Activated CD4-positive, alpha-beta T cell treated with anti-CD3 and anti-CD28 coated beads, Interleukin-10, Interleukin-2, amounts not matched to agents 100 ng/mL and 50 ng/mL, durations not matched to agents 16 hours and 8 hours (primary cell): ENCODE results near the gene EDARADD.

Source experiments
- DNase-seq: peaks from one replicate; pipeline ENCODE4 v3.0.0-alpha.2; 2020

EDARADD gene

DNA sequence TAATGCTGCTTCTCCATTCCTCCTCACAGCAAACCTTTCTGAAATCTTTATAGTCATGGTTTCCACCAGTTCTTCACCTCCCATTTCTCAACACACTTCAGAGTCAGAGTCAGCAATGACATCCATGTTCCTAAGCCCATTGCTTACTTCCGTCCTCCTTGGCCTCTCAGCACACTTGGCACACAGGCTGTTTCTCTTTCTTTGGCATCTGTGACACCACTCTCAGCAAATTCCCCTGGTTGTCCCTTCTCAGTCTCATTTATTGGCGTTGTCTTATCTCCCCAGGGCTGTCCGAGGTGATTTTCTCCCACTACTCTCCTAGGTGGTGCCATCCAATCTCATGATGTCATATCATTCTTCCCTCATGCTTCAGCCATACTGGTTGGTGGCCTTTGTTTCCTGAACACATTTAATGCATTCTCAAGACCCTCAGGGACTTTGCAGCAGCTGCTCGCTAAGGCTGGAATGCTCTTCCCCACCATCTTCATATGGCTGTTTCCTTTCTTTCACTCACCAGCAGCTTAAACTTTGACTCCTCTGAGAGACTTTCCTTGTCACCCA, 126.4 kb downstream of the EDARADD start:
- DNase-seq, result no peak

DNA sequence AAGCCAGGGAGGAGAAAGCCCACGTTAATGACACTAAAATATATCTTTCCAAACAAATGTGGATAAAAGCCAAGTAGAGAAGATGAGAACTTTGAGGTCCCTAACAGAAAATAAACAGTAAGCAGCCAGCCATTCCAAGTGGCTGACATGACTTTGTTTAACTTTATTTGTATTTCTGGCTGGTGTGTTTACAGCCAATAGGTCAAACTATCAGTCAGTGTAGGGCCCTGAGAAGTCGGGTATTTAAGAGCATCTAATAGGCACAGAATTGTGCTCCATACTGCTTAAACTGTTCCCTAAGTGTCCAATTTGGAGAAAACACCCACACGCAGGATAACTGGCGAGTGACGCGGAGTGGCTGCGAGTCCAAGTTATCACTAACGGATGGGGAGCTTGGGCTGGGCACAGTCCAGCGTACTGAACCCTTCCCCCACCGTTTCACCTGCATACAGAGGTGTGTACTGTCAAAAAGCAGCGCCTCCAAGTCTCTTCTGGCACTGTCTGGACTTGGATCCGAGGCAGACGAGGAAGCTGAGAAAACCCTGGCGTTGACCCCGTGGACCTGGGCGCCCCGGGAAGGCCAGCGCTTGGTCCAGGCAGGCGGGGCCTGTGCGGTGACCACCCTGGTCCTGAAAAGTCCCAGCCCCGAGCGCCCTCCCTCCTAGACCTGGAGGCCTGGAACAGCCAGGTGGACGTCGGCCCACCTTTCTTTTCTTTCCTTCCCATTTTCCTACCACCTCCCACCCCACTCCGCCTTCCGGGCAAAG, 129.0 kb downstream of the EDARADD start:
- DNase-seq, result no peak

DNA sequence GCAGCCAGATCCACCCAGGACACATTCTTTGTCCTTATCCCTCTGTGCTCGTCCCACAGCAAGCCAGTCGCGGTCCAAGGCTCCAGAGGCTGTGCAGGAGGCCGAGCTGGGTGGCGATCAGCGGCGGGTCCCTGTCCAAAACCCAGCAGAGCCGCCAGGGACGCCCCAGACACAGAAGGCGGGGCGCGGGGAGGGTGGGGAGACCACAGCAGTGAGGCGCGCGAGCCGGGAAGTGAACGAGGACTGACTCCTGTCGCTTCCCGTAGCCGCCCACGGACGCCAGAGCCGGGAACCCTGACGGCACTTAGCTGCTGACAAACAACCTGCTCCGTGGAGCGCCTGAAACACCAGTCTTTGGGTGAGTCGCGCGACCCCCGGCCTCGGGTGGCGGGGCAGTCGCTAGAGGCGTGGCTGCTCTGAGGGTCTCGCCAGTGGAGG, 129.6 kb downstream of the EDARADD start, which contains the start of gene LGALS8:
Gene LGALS8 (plus strand): TSS at position 279 of the 438 bp plus-strand sequence. CDS start 2,089 bp downstream, outside the sequence.
- peak; percentile 89 for DNase-seq

DNA sequence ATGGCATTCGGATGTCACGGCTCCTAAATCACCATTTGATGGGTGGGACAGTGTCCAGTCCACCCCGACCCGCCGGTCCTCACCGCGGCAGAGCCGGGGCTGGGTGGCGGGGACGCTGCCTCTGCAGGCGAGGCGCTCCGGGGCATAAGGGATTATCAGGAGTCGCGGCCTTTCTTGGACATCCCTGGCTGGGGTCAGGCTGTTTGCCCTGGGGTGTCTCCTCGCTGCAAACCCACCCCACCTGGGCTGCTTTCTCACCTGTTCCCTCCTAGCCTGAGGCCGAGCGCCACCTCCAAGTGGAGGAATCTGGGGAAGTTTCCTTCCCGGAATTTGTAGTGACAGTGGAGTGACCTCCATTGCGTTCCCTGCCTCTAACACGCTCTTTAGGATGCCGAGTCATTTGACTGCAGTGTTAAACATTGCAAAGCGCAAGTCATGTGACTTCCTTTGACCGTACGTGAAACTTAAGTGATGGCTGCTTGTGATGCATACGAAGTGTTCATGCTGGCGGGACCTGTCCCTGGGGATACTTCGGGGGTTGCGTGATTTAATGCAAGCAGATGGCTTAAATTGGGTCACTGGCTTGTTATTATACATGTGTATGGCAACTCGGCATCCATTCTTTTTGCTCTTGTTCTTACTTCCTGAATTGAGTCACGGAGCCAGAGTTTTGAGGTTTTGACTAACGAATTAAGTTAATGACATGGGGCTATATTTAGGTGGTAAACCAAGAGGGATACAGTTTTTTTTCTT, 130.2 kb downstream of the EDARADD start:
- peak; percentile 85 for DNase-seq

GRCh38 chr1:236524895-236525184, 130.8 kb downstream of the EDARADD start:
- no peak for DNase-seq

DNA sequence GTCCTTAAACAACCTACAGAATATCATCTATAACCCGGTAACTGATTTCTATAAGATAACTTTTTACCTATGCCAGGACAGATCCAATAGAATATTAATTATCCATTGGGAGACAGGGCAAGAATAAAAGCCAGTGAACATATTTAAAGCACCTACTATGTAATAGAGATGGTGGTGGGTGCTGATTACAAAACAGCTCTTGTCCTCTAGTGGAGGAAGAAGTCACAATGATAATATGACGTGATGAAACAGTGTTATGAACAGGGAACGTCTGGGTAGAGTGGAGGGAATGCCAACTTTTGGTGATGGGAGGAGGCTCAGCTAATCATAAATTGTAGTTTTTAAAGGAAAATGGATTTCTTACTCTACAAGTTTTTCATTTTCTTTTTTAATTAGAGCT, 132.0 kb downstream of the EDARADD start:
- DNase-seq, result no peak

GRCh38 chr1:236530286-236530685, 136.2 kb downstream of the EDARADD start:
- DNase-seq, result no peak

GRCh38 chr1:236530959-236531358, 136.9 kb downstream of the EDARADD start:
- no peak for DNase-seq

DNA sequence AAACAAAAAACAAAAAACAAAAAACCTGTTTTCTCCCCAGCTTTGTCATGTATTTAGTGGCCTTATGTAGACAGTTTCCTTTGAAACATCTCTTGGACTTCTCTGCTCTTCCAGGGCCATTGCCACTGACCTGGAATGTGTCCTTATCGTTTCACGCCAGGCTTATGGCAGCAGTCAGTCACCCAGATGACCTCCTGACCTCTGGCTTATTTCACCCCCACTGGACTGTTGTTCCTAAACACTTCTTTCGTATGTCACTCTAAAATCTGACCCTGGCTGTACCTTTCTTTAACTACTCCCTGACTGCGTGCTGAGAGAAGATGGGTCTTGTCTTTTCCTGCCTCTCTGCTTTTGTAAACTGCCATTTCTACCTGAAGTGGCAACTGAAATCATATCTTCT, 138.8 kb downstream of the EDARADD start:
- no peak for DNase-seq

GRCh38 chr1:236534151-236534651, 140.1 kb downstream of the EDARADD start:
- peak; percentile 76 for DNase-seq
